Bronchial epithelial cell (primary cell): ENCODE measurements around the gene DPEP2NB. TPM values are rescaled to one million over a fixed set of nuclear protein-coding genes. Genes with fewer than 3 reads are reported as not detected.
"Not testable (repeated sequence)": the region's sequence is repeated elsewhere in the genome, so short reads cannot be mapped to it uniquely, and the experiment has no call there.

Experiments
- DNase-seq: peaks from one replicate; pipeline ENCODE4 v3.0.0-alpha.2; 2010; ENCODE audit warnings: low read depth
- FAIRE-seq: peaks from 2 replicates; lab custom pipeline; 2011; peaks lifted over from hg19 to GRCh38; lab: Jason Lieb, UNC
- H3K27me3 ChIP-seq: 2 replicates; pipeline ENCODE4 v1.5.1; 2011; ENCODE audit warnings: low read length; ENCODE audit not compliant: control insufficient read depth, insufficient read depth
- H3K36me3 ChIP-seq: 2 replicates; pipeline ENCODE4 v1.5.1; 2011; ENCODE audit warnings: low read length; ENCODE audit not compliant: control insufficient read depth, insufficient read depth
- H3K4me3 ChIP-seq: 2 replicates; pipeline ENCODE4 v1.5.1; 2011; ENCODE audit warnings: mild to moderate bottlenecking, low read depth, low read length, control low read depth
- CTCF ChIP-seq: IDR thresholded peaks from 2 replicates; pipeline ENCODE4 v1.5.1; 2011; ENCODE audit warnings: mild to moderate bottlenecking, moderate library complexity, low read length, control low read depth, inconsistent platforms; ENCODE audit not compliant: insufficient read depth, severe bottlenecking
- total RNA-seq: library from RNA; depleted of rRNA; stranded (reverse); fragments of >200 nt; gene quantifications from 2 replicates; pipeline ENCODE4 v1.2.1, GENCODE V29; 2014

DPEP2NB gene
- total RNA-seq, 1 donor from 2014 or later = not detected

DNA sequence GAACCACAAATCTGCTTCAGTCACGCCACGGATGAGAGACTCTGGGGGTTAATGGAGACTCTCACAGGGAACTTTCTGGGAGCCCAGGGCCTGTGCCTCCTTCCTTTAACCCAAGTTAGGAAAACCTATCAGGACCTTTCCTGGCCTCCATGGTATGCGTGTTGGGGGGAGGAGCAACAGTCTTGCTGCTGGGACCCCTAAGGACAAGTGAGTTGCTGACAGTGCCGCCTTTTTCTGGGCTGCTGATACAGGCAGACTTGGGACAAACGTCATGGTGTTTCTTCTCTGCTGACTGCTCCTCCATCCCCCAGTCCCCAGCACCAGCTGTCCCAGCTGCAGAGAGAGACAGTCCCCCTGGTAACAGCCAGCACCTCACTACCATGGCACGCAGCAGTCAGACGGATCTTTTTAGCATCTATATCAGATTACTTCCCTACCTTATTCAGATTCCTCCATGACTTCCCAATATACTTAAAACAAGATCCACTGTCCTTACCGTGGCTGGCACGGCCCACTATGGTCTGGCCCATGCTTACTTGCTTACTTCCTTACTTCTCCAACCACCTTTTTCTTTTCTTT lies 6.5 kb downstream of the DPEP2NB start:
- no peaks in the 10 kb centered on the region for H3K27me3 ChIP-seq
- no peaks in the 10 kb centered on the region for H3K36me3 ChIP-seq
- FAIRE-seq = no peak
- no peak overlapping the region for H3K4me3 ChIP-seq
- no peak for TF ChIP-seq CTCF
- DNase-seq = no peak

- H3K36me3 ChIP-seq = no peaks in the 10 kb centered on the region
- H3K27me3 ChIP-seq = no peaks in the 10 kb centered on the region
- TF ChIP-seq CTCF = no peak
- no peak overlapping the region for H3K4me3 ChIP-seq
- DNase-seq (peak; percentile 90), FAIRE-seq (no peak)
These were observed 9.9 kb downstream of the DPEP2NB start for GRCh38 chr16:68005786-68006286.

GRCh38 chr16:68005211-68005610 lies 10.5 kb downstream of the DPEP2NB start:
- no peak for DNase-seq
- Histone ChIP-seq H3K27me3 (no peaks in the 10 kb centered on the region), H3K36me3 (no peaks in the 10 kb centered on the region), H3K4me3 (no peak overlapping the region)
- TF ChIP-seq CTCF = no peak
- FAIRE-seq = no peak

- no peak for TF ChIP-seq CTCF
- Histone ChIP-seq H3K36me3 (no peaks in the 10 kb centered on the region), H3K27me3 (no peaks in the 10 kb centered on the region), H3K4me3 (no peak overlapping the region)
- FAIRE-seq (no peak), DNase-seq (no peak)
These were observed 12.7 kb downstream of the DPEP2NB start for GRCh38 chr16:68003031-68003430.

DNA sequence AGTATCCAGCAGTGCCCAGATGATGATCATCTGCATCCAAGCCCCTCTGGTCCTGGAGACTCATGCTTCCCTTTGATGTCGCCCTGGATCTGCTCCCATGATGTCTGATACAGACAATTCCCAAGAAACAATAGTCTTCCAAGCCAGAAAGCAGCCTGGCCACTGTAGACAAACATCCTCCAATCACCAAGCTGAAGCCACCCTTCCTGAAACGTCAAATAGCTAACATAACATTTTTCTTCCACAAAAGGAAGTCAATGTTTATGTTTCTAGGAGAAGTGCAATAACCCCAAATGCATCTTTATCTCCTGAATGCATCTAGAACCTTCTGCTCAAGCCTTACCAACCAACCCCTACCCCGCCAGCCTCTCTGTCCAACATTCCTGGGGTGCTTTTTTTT lies 15.3 kb downstream of the DPEP2NB start:
- no peak overlapping the region for H3K4me3 ChIP-seq
- H3K36me3 ChIP-seq = no peaks in the 10 kb centered on the region
- no peak for TF ChIP-seq CTCF
- H3K27me3 ChIP-seq = no peaks in the 10 kb centered on the region
- FAIRE-seq (no peak), DNase-seq (no peak)

DNA sequence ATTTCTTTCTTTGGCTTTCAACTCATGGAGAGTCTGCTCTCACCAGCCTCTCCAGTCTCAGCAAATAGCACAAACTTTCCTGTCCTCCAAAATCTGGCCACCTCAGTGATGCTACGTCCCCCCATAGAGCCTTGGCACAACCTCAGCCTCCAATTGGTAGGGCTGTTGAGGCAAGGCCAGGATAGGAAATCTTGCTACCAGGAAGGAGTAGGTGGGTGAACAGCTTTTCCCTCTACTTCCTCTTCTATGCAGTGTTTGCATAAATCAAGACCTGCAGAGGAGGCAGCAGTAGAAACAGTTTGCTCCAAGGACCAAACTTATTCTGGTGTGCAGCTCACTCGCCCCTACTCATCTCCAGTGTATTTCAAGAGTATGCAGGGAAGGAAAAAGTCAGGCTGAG lies 15.7 kb downstream of the DPEP2NB start:
- TF ChIP-seq CTCF = no peak
- FAIRE-seq (no peak), DNase-seq (no peak)
- Histone ChIP-seq H3K36me3 (no peaks in the 10 kb centered on the region), H3K4me3 (no peak overlapping the region), H3K27me3 (no peaks in the 10 kb centered on the region)

GRCh38 chr16:67998779-67999688 lies 16.7 kb downstream of the DPEP2NB start, which contains the start of gene DPEP2:
DPEP2 (minus strand) TSS chr16:67999484; CDS start chr16:67993212, 6,272 bp downstream.
- not testable (repeated sequence) for H3K36me3 ChIP-seq, DNase-seq, H3K27me3 ChIP-seq, FAIRE-seq, H3K4me3 ChIP-seq
